MCF 10A (cell line): ENCODE data around the gene ZNF222. TPM values are rescaled to one million over a fixed set of nuclear protein-coding genes. Genes with fewer than 3 reads are reported as not detected.

Experiments
- BruUV-seq: library from RNA; stranded (reverse); fragments of 400-500 nt; replicated peaks from 2 replicates; lab custom pipeline; 2021; lab: Mats Ljungman, UMichigan
- CTCF ChIA-PET: fragments of 300-600 bp; sonication (Branson Sonifier 250); formaldehyde crosslinking; extraction: SDS; loops from one replicate; lab custom pipeline; 2021; ENCODE audit warnings: antibody characterized with exemption, inconsistent platforms; lab: Yijun Ruan, JAX
- POLR2A ChIA-PET: fragments of 300-600, 350-650 bp; sonication (Branson Sonifier 250); formaldehyde crosslinking; extraction: SDS; loops from one replicate; lab custom pipeline; 2020; ENCODE audit warnings: antibody characterized with exemption, inconsistent platforms; lab: Yijun Ruan, JAX
- DNase-seq: peaks from one replicate; pipeline ENCODE4 v3.0.0-alpha.2; 2018; ENCODE audit not compliant: unreplicated experiment
- H3K27ac Mint-ChIP-seq: one replicate; pipeline ENCODE4 v1.8.0; 2022; ENCODE audit warnings: mild to moderate bottlenecking, low read depth, mixed read lengths; ENCODE audit not compliant: unreplicated experiment
- H3K27me3 Mint-ChIP-seq: one replicate; pipeline ENCODE4 v1.8.0; 2022; ENCODE audit warnings: mixed read lengths; ENCODE audit not compliant: insufficient read depth, unreplicated experiment
- H3K36me3 Mint-ChIP-seq: one replicate; pipeline ENCODE4 v1.8.0; 2022; ENCODE audit warnings: mild to moderate bottlenecking, moderate library complexity, mixed read lengths; ENCODE audit not compliant: insufficient read depth, unreplicated experiment
- H3K4me1 Mint-ChIP-seq: one replicate; pipeline ENCODE4 v1.8.0; 2022; ENCODE audit warnings: mixed read lengths; ENCODE audit not compliant: insufficient read depth, unreplicated experiment
- H3K4me3 Mint-ChIP-seq: one replicate; pipeline ENCODE4 v1.8.0; 2022; ENCODE audit warnings: mild to moderate bottlenecking, moderate library complexity, mixed read lengths; ENCODE audit not compliant: unreplicated experiment
- H3K9me3 Mint-ChIP-seq: one replicate; pipeline ENCODE4 v1.8.0; 2022; ENCODE audit warnings: mixed read lengths; ENCODE audit not compliant: unreplicated experiment
- CTCF ChIP-seq: fragments of 200-600 bp; IDR thresholded peaks from one replicate; pipeline ENCODE4 v1.8.0; 2022; ENCODE audit warnings: antibody characterized with exemption, mild to moderate bottlenecking; ENCODE audit not compliant: unreplicated experiment
- intact Hi-C: fragments of 100-400 bp; cut with micrococcal nuclease; formaldehyde crosslinking; loops from 2 replicates; pipeline ENCODE4 v1.14.1; 2022
- total RNA-seq: library from RNA; stranded (reverse); gene quantifications from 2 replicates; pipeline ENCODE4 v1.2.3, GENCODE V29; 2022

ZNF222 gene
- total RNA-seq, 1 experiment from 2014 or later, result 3.3 TPM

GRCh38 chr19:44005973-44006372 lies 19.2 kb upstream of the ZNF222 start:
- H3K27ac Mint-ChIP-seq, result no peak overlapping the region
- ChIA-PET POLR2A (no interaction called here), CTCF (no interaction called here)
- no peaks in the 10 kb centered on the region for H3K27me3 Mint-ChIP-seq
- peaks cover 14% of the 10 kb centered on the region for H3K4me1 Mint-ChIP-seq
- no peak overlapping the region for H3K4me3 Mint-ChIP-seq
- peaks cover 32% of the 10 kb centered on the region for H3K9me3 Mint-ChIP-seq
- intact Hi-C loops, result no loop called here
- TF ChIP-seq CTCF, result no peak
- peak; percentile 17 for DNase-seq
- BruUV-seq, result no TSS peak
- H3K36me3 Mint-ChIP-seq, result peaks cover 35% of the 10 kb centered on the region

- no peak overlapping the region for H3K4me3 Mint-ChIP-seq
- peaks cover 7% of the 10 kb centered on the region for H3K4me1 Mint-ChIP-seq
- TF ChIP-seq CTCF, result no peak
- no peak overlapping the region for H3K27ac Mint-ChIP-seq
- POLR2A ChIA-PET, result no interaction called here
- H3K36me3 Mint-ChIP-seq, result peaks cover 45% of the 10 kb centered on the region
- H3K9me3 Mint-ChIP-seq, result peaks cover 36% of the 10 kb centered on the region
- no peak for DNase-seq
- intact Hi-C loops, result no loop called here
- no peaks in the 10 kb centered on the region for H3K27me3 Mint-ChIP-seq
- no TSS peak for BruUV-seq
- CTCF ChIA-PET, result no interaction called here
Observed at GRCh38 chr19:44007473-44007872, 17.7 kb upstream of the ZNF222 start.

- DNase-seq, result no peak
- intact Hi-C loops, result no loop called here
- Mint-ChIP-seq H3K27me3 (no peaks in the 10 kb centered on the region), H3K4me1 (no peaks in the 10 kb centered on the region), H3K9me3 (peaks cover 41% of the 10 kb centered on the region), H3K27ac (no peak overlapping the region), H3K36me3 (peaks cover 45% of the 10 kb centered on the region), H3K4me3 (no peak overlapping the region)
- no TSS peak for BruUV-seq
- TF ChIP-seq CTCF, result no peak
- ChIA-PET CTCF (no interaction called here), POLR2A (no interaction called here)
Observed at GRCh38 chr19:44010468-44010867, 14.7 kb upstream of the ZNF222 start.

- Mint-ChIP-seq H3K27me3 (no peaks in the 10 kb centered on the region), H3K9me3 (peaks cover 20% of the 10 kb centered on the region), H3K4me3 (no peak overlapping the region), H3K27ac (no peak overlapping the region), H3K4me1 (no peaks in the 10 kb centered on the region), H3K36me3 (no peaks in the 10 kb centered on the region)
- intact Hi-C loops, result no loop called here
- BruUV-seq, result no TSS peak
- no peak for TF ChIP-seq CTCF
- POLR2A ChIA-PET, result no interaction called here
- DNase-seq, result no peak
- CTCF ChIA-PET, result interaction anchor here (0.5 kb wide), 1 partner anchor 68 kb away, joined by 3 read pairs; no protein-coding TSS in a partner anchor
Observed at GRCh38 chr19:44019498-44019897, 5.7 kb upstream of the ZNF222 start.
